CD4-positive, CD25-positive, alpha-beta regulatory T cell (primary cell): Measurements from ENCODE around the gene PRAC1. TPM values are rescaled to one million over a fixed set of nuclear protein-coding genes. Genes with fewer than 3 reads are reported as not detected.

Source experiments
- ATAC-seq, 2 donors: fragments of 150-1000 bp; cut with Tn5 transposase; one replicate each; pipeline ENCODE4 v1.10.0; 2021; ENCODE audit warnings: low read depth in 2 of 2, moderate number of reproducible peaks in 2 of 2, moderate library complexity in 1 of 2
- DNase-seq, 3 donors: peaks; one replicate each; pipeline versions ENCODE4 v3.0.0 to v3.0.0-alpha.2; 2012 to 2022; ENCODE audit warnings: mixed read lengths in 1 of 3
- H3K27ac ChIP-seq: one replicate; pipeline ENCODE4 v1.7.0; 2013; ENCODE audit warnings: mild to moderate bottlenecking, low read length; ENCODE audit not compliant: insufficient read depth, poor library complexity, severe bottlenecking
- H3K27me3 ChIP-seq: one replicate; pipeline ENCODE4 v1.7.0; 2013; ENCODE audit warnings: low read length; ENCODE audit not compliant: control insufficient read depth, insufficient read depth
- H3K36me3 ChIP-seq: one replicate; pipeline ENCODE4 v1.7.0; 2013; ENCODE audit warnings: mild to moderate bottlenecking, low read length, moderate library complexity; ENCODE audit not compliant: control insufficient read depth, insufficient read depth
- H3K4me1 ChIP-seq: 2 replicates; pipeline ENCODE4 v1.7.0; 2013; ENCODE audit warnings: mild to moderate bottlenecking, low read length; ENCODE audit not compliant: insufficient read depth, control insufficient read depth, poor library complexity, severe bottlenecking
- H3K4me3 ChIP-seq: one replicate; pipeline ENCODE4 v1.7.0; 2013; ENCODE audit warnings: low read depth, mild to moderate bottlenecking, low read length, moderate library complexity
- H3K9me3 ChIP-seq, 2 experiments: 1 replicate in 1 of 2; 2 replicates in 1 of 2; pipeline ENCODE4 v1.7.0; 2013; ENCODE audit warnings: low read length in 2 of 2, mild to moderate bottlenecking in 1 of 2, moderate library complexity in 1 of 2; ENCODE audit not compliant: control insufficient read depth in 2 of 2
- H3K27ac Mint-ChIP-seq, 3 donors: one replicate each; pipeline ENCODE4 v1.8.0; 2020 to 2022; ENCODE audit warnings: mild to moderate bottlenecking in 3 of 3, mixed read lengths in 3 of 3, moderate library complexity in 2 of 3
- H3K27me3 Mint-ChIP-seq: one replicate; pipeline ENCODE4 v1.8.0; 2022; ENCODE audit warnings: mild to moderate bottlenecking, mixed read lengths
- H3K36me3 Mint-ChIP-seq: one replicate; pipeline ENCODE4 v1.8.0; 2020; ENCODE audit warnings: mixed read lengths
- H3K4me1 Mint-ChIP-seq, 4 donors: one replicate each; pipeline ENCODE4 v1.8.0; 2020 to 2022; ENCODE audit warnings: mixed read lengths in 4 of 4, mild to moderate bottlenecking in 1 of 4
- H3K4me3 Mint-ChIP-seq, 4 donors: one replicate each; pipeline ENCODE4 v1.8.0; 2020 to 2022; ENCODE audit warnings: mild to moderate bottlenecking in 4 of 4, mixed read lengths in 4 of 4, moderate library complexity in 3 of 4
- H3K9me3 Mint-ChIP-seq, 7 donors: one replicate each; pipeline ENCODE4 v1.8.0; 2020 to 2022; ENCODE audit warnings: mixed read lengths in 7 of 7, mild to moderate bottlenecking in 3 of 7, moderate library complexity in 2 of 7
- polyA plus RNA-seq, 4 donors: library from polyadenylated mRNA; unstranded; fragments of 300-500 nt; fragmentation: Illumina TruSeq; gene quantifications; one replicate each; pipeline ENCODE4 v1.2.3, GENCODE V29; 2021
- total RNA-seq: library from RNA; stranded (reverse); gene quantifications from one replicate; pipeline ENCODE4 v1.2.3, GENCODE V29; 2022

PRAC1 gene
- total RNA-seq (not detected), polyA plus RNA-seq (not detected)

GRCh38 chr17:48722201-48722907, at the start of gene PRAC1:
PRAC1 (minus strand) TSS chr17:48722518; CDS start chr17:48722392, 126 bp downstream.
- peaks cover 1 to 5% of the 10 kb centered on the region in 2 experiments for H3K9me3 ChIP-seq
- H3K4me3 ChIP-seq, result no peak within 1 kb of the TSS
- Mint-ChIP-seq H3K9me3 (peaks cover 0 to 11% (median 2%) of the 10 kb centered on the region in 7 donors), H3K4me1 (peaks cover 7 to 62% (median 31%) of the 10 kb centered on the region in 4 donors), H3K4me3 (peak within 1 kb of the TSS; percentile 50 to 76 (median 60)), H3K27ac (no peak within 1 kb of the TSS), H3K27me3 (peaks cover 100% of the 10 kb centered on the region), H3K36me3 (no peaks in the 10 kb centered on the region)
- peaks cover 54% of the 10 kb centered on the region for H3K4me1 ChIP-seq
- DNase-seq, result no peak
- ATAC-seq, result no peak
- H3K36me3 ChIP-seq, result no peaks in the 10 kb centered on the region
- no peak within 1 kb of the TSS for H3K27ac ChIP-seq
- peaks cover 63% of the 10 kb centered on the region for H3K27me3 ChIP-seq

- no peak overlapping the region for H3K4me3 ChIP-seq
- H3K27me3 ChIP-seq, result peaks cover 19% of the 10 kb centered on the region
- Mint-ChIP-seq H3K4me3 (no peak overlapping the region), H3K4me1 (no peaks in the 10 kb centered on the region), H3K27ac (no peak overlapping the region), H3K36me3 (no peaks in the 10 kb centered on the region), H3K9me3 (peaks cover 0 to 1% (median 0%) of the 10 kb centered on the region in 7 donors), H3K27me3 (peaks cover 49% of the 10 kb centered on the region)
- H3K36me3 ChIP-seq, result no peaks in the 10 kb centered on the region
- no peak overlapping the region for H3K27ac ChIP-seq
- no peak for ATAC-seq
- H3K9me3 ChIP-seq, result no peaks in the 10 kb centered on the region
- no peaks in the 10 kb centered on the region for H3K4me1 ChIP-seq
- DNase-seq, result no peak
Measured at GRCh38 chr17:48770954-48771353, 48.6 kb upstream of the PRAC1 start.

DNA sequence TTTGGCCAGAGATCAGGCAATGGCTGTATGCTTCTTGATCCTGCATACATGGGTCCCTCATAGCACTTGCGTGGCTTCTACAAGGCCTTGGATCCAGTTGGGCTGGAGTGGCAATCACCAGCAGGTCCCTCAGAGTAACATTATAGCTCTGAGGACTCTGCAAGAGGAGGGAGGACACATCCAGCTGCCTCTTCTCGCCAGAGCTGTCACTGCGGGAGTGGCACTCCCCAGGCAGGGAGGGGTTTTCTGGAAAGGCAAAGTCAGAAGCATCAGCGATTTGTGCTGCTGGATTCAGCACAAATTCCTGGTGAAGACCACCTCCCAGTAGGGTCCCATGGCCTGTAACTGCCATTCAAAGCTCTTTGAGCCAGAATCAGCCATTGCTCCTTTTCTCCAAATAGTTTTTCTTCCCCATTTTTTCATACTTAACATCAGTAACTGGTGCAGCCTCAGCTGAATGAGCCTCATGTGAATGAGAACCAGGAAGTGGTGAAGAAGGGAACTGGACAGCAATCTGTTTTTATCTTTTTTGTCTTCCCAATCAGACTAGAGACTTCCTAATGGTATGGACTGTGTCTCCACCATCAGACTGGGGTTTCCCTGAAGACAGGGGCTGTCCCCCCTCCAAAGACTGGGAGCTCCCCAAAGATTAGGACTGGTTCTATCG, 46.8 kb upstream of the PRAC1 start:
- ATAC-seq (no peak), DNase-seq (no peak)
- H3K36me3 ChIP-seq, result no peaks in the 10 kb centered on the region
- Mint-ChIP-seq H3K9me3 (peaks cover 0 to 1% (median 0%) of the 10 kb centered on the region in 7 donors), H3K36me3 (no peaks in the 10 kb centered on the region), H3K4me3 (no peak overlapping the region), H3K27ac (no peak overlapping the region), H3K27me3 (peaks cover 48% of the 10 kb centered on the region), H3K4me1 (no peaks in the 10 kb centered on the region)
- peaks cover 22% of the 10 kb centered on the region for H3K27me3 ChIP-seq
- no peaks in the 10 kb centered on the region for H3K4me1 ChIP-seq
- no peak overlapping the region for H3K4me3 ChIP-seq
- no peak overlapping the region for H3K27ac ChIP-seq
- no peaks in the 10 kb centered on the region for H3K9me3 ChIP-seq

DNA sequence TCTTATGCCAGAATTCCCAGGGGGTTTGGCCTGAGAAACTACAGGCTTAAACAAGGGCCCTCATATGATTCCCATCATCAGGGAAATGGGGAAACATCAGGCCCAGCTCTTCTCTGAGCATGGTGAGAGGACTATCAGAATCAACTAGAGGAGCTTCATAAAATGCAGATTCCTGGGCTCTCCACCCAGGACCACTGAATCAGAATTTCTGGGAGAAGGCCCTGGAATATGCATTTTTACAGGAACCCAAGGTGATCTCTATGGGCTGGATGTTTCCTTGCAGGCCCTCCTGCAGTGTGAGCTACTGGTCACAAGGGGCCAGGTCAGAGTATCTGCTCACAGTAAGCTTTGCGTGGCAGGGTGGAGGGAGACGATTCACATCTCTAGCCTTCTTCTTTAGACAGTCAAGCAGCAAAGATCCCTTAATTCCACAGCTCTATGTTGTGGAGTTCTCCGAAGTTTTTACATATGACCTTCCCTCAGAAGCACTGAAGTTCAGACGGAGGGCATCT, 45.0 kb upstream of the PRAC1 start:
- Mint-ChIP-seq H3K4me3 (no peak overlapping the region), H3K36me3 (no peaks in the 10 kb centered on the region), H3K4me1 (no peaks in the 10 kb centered on the region), H3K9me3 (peaks cover 0 to 1% (median 0%) of the 10 kb centered on the region in 7 donors), H3K27ac (no peak overlapping the region), H3K27me3 (peaks cover 51% of the 10 kb centered on the region)
- DNase-seq, result no peak
- Histone ChIP-seq H3K4me1 (no peaks in the 10 kb centered on the region), H3K27me3 (peaks cover 31% of the 10 kb centered on the region), H3K4me3 (no peak overlapping the region), H3K9me3 (no peaks in the 10 kb centered on the region), H3K36me3 (no peaks in the 10 kb centered on the region), H3K27ac (no peak overlapping the region)
- ATAC-seq, result no peak

- no peaks in the 10 kb centered on the region for H3K36me3 Mint-ChIP-seq
- no peak overlapping the region for H3K4me3 Mint-ChIP-seq
- DNase-seq, result no peak
- peaks cover 0 to 2% (median 0%) of the 10 kb centered on the region in 7 donors for H3K9me3 Mint-ChIP-seq
- no peak overlapping the region for H3K4me3 ChIP-seq
- H3K27ac Mint-ChIP-seq, result no peak overlapping the region
- no peaks in the 10 kb centered on the region for H3K9me3 ChIP-seq
- H3K27me3 Mint-ChIP-seq, result peaks cover 76% of the 10 kb centered on the region
- peaks cover 35% of the 10 kb centered on the region for H3K27me3 ChIP-seq
- H3K36me3 ChIP-seq, result no peaks in the 10 kb centered on the region
- no peaks in the 10 kb centered on the region for H3K4me1 ChIP-seq
- no peak overlapping the region for H3K27ac ChIP-seq
- no peak for ATAC-seq
- no peaks in the 10 kb centered on the region for H3K4me1 Mint-ChIP-seq
Measured at GRCh38 chr17:48761114-48761513, 38.8 kb upstream of the PRAC1 start.

DNA sequence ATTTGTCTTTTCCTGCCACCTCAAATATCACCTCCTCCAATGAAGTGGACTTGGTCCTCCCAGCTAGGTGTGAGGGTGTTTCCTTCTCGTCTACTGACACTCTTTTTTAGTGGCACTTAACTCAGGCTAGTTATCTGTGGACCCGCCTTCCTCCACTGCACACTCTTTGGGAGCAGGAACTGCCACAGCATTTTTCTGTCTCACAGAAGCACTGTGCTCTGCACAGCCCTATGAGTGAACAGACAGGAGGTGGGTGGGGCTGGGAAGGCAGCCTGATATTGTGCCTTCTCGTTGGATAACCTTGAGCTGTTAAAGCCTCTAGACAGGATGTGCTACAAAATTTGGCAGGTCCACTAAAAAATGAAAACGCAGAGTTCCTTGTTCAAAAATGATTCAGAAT, 38.1 kb upstream of the PRAC1 start:
- Histone ChIP-seq H3K27ac (no peak overlapping the region), H3K27me3 (peaks cover 42% of the 10 kb centered on the region)
- DNase-seq, result no peak

DNA sequence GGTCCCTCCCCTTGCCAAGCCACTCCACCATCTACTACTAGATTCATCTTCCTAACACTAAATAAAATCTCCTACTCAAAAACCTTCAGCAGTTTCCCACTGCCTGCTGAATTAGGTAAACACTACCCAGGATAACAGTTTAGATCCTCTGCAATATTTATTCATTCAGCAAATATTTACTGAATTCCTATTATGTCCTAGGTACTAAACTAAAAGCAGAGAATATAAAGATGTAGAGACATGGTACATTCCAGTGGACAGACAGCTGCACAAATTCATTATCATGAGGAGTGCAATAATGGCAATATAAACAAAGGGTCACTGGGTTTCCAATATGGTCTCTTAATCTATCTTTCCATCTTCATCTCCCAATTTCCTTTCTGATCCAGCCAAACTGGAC, 37.0 kb upstream of the PRAC1 start:
- ATAC-seq (no peak), DNase-seq (no peak)
- H3K9me3 ChIP-seq, result no peaks in the 10 kb centered on the region
- H3K27ac ChIP-seq, result no peak overlapping the region
- no peaks in the 10 kb centered on the region for H3K36me3 Mint-ChIP-seq
- H3K36me3 ChIP-seq, result no peaks in the 10 kb centered on the region
- H3K27me3 ChIP-seq, result peaks cover 48% of the 10 kb centered on the region
- peaks cover 0 to 3% (median 1%) of the 10 kb centered on the region in 4 donors for H3K4me1 Mint-ChIP-seq
- H3K4me3 ChIP-seq, result no peak overlapping the region
- H3K27ac Mint-ChIP-seq, result no peak overlapping the region
- H3K9me3 Mint-ChIP-seq, result peaks cover 0 to 2% (median 0%) of the 10 kb centered on the region in 7 donors
- H3K4me1 ChIP-seq, result peaks cover 10% of the 10 kb centered on the region
- peaks cover 89% of the 10 kb centered on the region for H3K27me3 Mint-ChIP-seq
- no peak overlapping the region for H3K4me3 Mint-ChIP-seq

More for the DNA sequence above, 38.1 kb upstream of the PRAC1 start:
- Mint-ChIP-seq H3K27me3 (peaks cover 83% of the 10 kb centered on the region), H3K9me3 (peaks cover 0 to 2% (median 0%) of the 10 kb centered on the region in 7 donors), H3K36me3 (no peaks in the 10 kb centered on the region), H3K27ac (no peak overlapping the region), H3K4me3 (no peak overlapping the region), H3K4me1 (no peaks in the 10 kb centered on the region)
- no peak for ATAC-seq
- H3K36me3 ChIP-seq, result no peaks in the 10 kb centered on the region
- no peak overlapping the region for H3K4me3 ChIP-seq
- no peaks in the 10 kb centered on the region for H3K9me3 ChIP-seq
- H3K4me1 ChIP-seq, result peaks cover under 1% of the 10 kb centered on the region
